Measurements from ENCODE around the gene ASIC2.

GRCh38 chr17:32964541-32964940 lies 328.6 kb downstream of the ASIC2 start:
- TF ChIP-seq POLR2A (IDR thresholded peaks at IDR 0.05; ENCODE audit: low read length) (no peak), GATA1 (IDR thresholded peaks at IDR 0.05; ENCODE audit: low read depth, low read length) (no peak)

All from erythroblast (primary cell).